K562 (cell line): ENCODE measurements around the gene HAUS3. TPM values are rescaled to one million over a fixed set of nuclear protein-coding genes. Genes with fewer than 3 reads are reported as not detected.
A peak's percentile ranks its signal among the peaks of the same experiment; 100 is the strongest.

Experiments used
- ATAC-seq: fragments of 200-7000 bp; cut with Tn5 transposase; 3 replicates; pipeline ENCODE4 v1.9.1; 2020; ENCODE audit warnings: moderate library complexity
- BruUV-seq: library from RNA; stranded (reverse); fragments of 400-500 nt; replicated peaks from 2 replicates; lab custom pipeline; 2021; lab: Mats Ljungman, UMichigan
- CTCF ChIA-PET: fragments of 300-600 bp; formaldehyde crosslinking; extraction: SDS; loops from one replicate; lab custom pipeline; 2021; ENCODE audit warnings: low intra/inter-chr PET ratio; lab: Yijun Ruan, JAX
- POLR2A ChIA-PET: fragments of 300-600, 350-650 bp; sonication (Branson Sonifier 250); formaldehyde crosslinking; extraction: SDS; loops from one replicate; lab custom pipeline; 2021; ENCODE audit warnings: antibody characterized with exemption, inconsistent platforms; lab: Yijun Ruan, JAX
- DNase-seq, 4 experiments: peaks; one replicate each; pipeline versions ENCODE4 v3.0.0 to v3.0.0-alpha.2; 2011 to 2018; ENCODE audit warnings: low spot score in 3 of 4, mixed read lengths in 3 of 4; ENCODE audit errors: extremely low read depth in 1 of 4
- FAIRE-seq: peaks from 2 replicates; lab custom pipeline; 2011; peaks lifted over from hg19 to GRCh38; lab: Jason Lieb, UNC
- H2AFZ ChIP-seq: 2 replicates; pipeline ENCODE4 v1.6.0; 2011; ENCODE audit warnings: low read depth, low read length, control low read depth, inconsistent platforms
- H3K27ac ChIP-seq: fragments of 200-600 bp; 3 replicates; pipeline ENCODE4 v1.8.0; 2011; ENCODE audit warnings: low read depth, mild to moderate bottlenecking, control low read depth, inconsistent platforms, low read length, moderate library complexity, mixed read lengths; ENCODE audit errors: extremely low read depth
- H3K27me3 ChIP-seq, 2 experiments: fragments of 300-600 bp in 1 of 2; 2 replicates in 1 of 2; 3 replicates in 1 of 2; pipeline versions ENCODE4 v1.6.0 to v1.8.0; 2011; ENCODE audit warnings: inconsistent platforms in 2 of 2, low read length in 2 of 2, mild to moderate bottlenecking in 1 of 2, mixed read lengths in 1 of 2, moderate library complexity in 1 of 2; ENCODE audit not compliant: control insufficient read depth in 2 of 2, insufficient read depth in 2 of 2
- H3K36me3 ChIP-seq: fragments of 300-600 bp; 3 replicates; pipeline ENCODE4 v1.8.0; 2011; ENCODE audit warnings: mild to moderate bottlenecking, low read length, inconsistent platforms; ENCODE audit not compliant: control insufficient read depth, insufficient read depth
- H3K4me1 ChIP-seq, 2 experiments: fragments of 200-600 bp in 1 of 2; replicated peaks in 1 of 2; 2 replicates in 1 of 2; 3 replicates in 1 of 2; pipeline versions ENCODE4 v1.5.1 to v1.8.0; 2011; ENCODE audit warnings: inconsistent platforms in 2 of 2, low read length in 2 of 2, mild to moderate bottlenecking in 1 of 2, mixed read lengths in 1 of 2, moderate library complexity in 1 of 2; ENCODE audit not compliant: control insufficient read depth in 2 of 2, insufficient read depth in 2 of 2
- H3K4me2 ChIP-seq: 2 replicates; pipeline ENCODE4 v1.6.1; 2011; ENCODE audit warnings: low read length, control low read depth, inconsistent platforms, mixed read lengths; ENCODE audit not compliant: insufficient read depth
- H3K4me3 ChIP-seq: fragments of 200-600 bp; sonication (generic), shearing (Covaris generic); 2 replicates; pipeline ENCODE4 v1.5.1; 2016; ENCODE audit warnings: control low read depth, inconsistent platforms
- H3K79me2 ChIP-seq: fragments of 200-600 bp; 3 replicates; pipeline ENCODE4 v1.8.0; 2011; ENCODE audit warnings: low read length, inconsistent platforms; ENCODE audit not compliant: control insufficient read depth, insufficient read depth
- H3K9ac ChIP-seq, 2 experiments: 2 replicates each; pipeline versions ENCODE4 v1.6.0 to v1.6.1; 2011; ENCODE audit warnings: low read depth in 2 of 2, low read length in 2 of 2, control low read depth in 1 of 2, inconsistent platforms in 1 of 2, mild to moderate bottlenecking in 1 of 2, mixed read lengths in 1 of 2; ENCODE audit not compliant: insufficient read depth in 1 of 2
- H3K9me1 ChIP-seq: one replicate; pipeline ENCODE4 v1.6.0; 2011; ENCODE audit warnings: inconsistent platforms, mild to moderate bottlenecking, low read length, moderate library complexity; ENCODE audit not compliant: control insufficient read depth, insufficient read depth
- H3K9me3 ChIP-seq: replicated peaks from 2 replicates; pipeline ENCODE4 v1.5.1; 2011; ENCODE audit warnings: low read depth, low read length, inconsistent platforms; ENCODE audit not compliant: control insufficient read depth, insufficient read depth
- H4K20me1 ChIP-seq: replicated peaks from 2 replicates; pipeline ENCODE4 v1.6.1; 2011; ENCODE audit warnings: low read length, inconsistent platforms, mixed read lengths; ENCODE audit not compliant: control insufficient read depth, insufficient read depth
- MTA3 ChIP-seq: fragments of 450-650 bp; formaldehyde crosslinking; IDR thresholded peaks from 2 replicates; pipeline ENCODE4 v1.6.1; 2017; ENCODE audit warnings: mild to moderate bottlenecking, borderline replicate concordance
- U2AF1 ChIP-seq: fragments of 200-400 bp; formaldehyde crosslinking; optimal IDR thresholded peaks from 2 replicates; pipeline ENCODE3; 2017; ENCODE audit warnings: mild to moderate bottlenecking, low read depth, low read length, moderate library complexity
- ZNF282 ChIP-seq: sonication (generic); formaldehyde crosslinking; IDR thresholded peaks from 2 replicates; pipeline ENCODE4 v1.8.1; 2023; ENCODE audit warnings: missing genetic modification reagents
- WGBS: fragments of 100-300 bp; shearing (Covaris generic); methylation state at CpG from one replicate; pipeline ENCODE4 v1.1.6; 2016; ENCODE audit warnings: low coverage, mixed read lengths; ENCODE audit not compliant: insufficient coverage; ENCODE audit errors: missing lambda C conversion rate; 5-methylcytosine and 5-hydroxymethylcytosine counted together
- in situ Hi-C: fragments of 300-500 bp; cut with MboI; formaldehyde crosslinking; loops from 4 replicates; pipeline ENCODE4 v1.15.0; 2018; ENCODE audit warnings: inconsistent platforms, mixed read lengths
- intact Hi-C: fragments of 100-400 bp; cut with micrococcal nuclease; formaldehyde crosslinking; loops from 2 replicates; pipeline ENCODE4 v1.14.2; 2022
- polyA plus RNA-seq, 8 experiments: library from polyadenylated mRNA; depleted of rRNA in 4 of 8; stranded (reverse) in 5 of 8; unstranded in 3 of 8; fragments of >200 nt; fragmentation: Nextera tagmentation in 2 of 8; fragmentation: Illumina TruSeq in 1 of 8; extraction: Ambion mirVana in 2 of 8; extraction: Trizol in 1 of 8; gene quantifications; 2 replicates each; pipeline versions ENCODE4 v1.2.1 to v1.2.3, GENCODE V29; 2011 to 2014; ENCODE audit warnings: inconsistent platforms in 1 of 8, missing spikeins in 1 of 8
- total RNA-seq, 7 experiments: library from RNA; depleted of rRNA in 6 of 7; stranded (reverse); fragments of >200 nt in 6 of 7; fragmentation: Illumina TruSeq in 2 of 7; extraction: Trizol in 2 of 7; gene quantifications; 2 replicates each; pipeline versions ENCODE4 v1.2.1 to v1.2.3, GENCODE V29; 2011 to 2021; ENCODE audit warnings: low replicate concordance in 1 of 7

HAUS3 gene
- total and polyA plus RNA-seq, 9 of the 15 experiments (the other 6 are each of a cell fraction or from before 2014, with no cell fraction given), result 8.9 to 25.7 (median 21.5) TPM

DNA sequence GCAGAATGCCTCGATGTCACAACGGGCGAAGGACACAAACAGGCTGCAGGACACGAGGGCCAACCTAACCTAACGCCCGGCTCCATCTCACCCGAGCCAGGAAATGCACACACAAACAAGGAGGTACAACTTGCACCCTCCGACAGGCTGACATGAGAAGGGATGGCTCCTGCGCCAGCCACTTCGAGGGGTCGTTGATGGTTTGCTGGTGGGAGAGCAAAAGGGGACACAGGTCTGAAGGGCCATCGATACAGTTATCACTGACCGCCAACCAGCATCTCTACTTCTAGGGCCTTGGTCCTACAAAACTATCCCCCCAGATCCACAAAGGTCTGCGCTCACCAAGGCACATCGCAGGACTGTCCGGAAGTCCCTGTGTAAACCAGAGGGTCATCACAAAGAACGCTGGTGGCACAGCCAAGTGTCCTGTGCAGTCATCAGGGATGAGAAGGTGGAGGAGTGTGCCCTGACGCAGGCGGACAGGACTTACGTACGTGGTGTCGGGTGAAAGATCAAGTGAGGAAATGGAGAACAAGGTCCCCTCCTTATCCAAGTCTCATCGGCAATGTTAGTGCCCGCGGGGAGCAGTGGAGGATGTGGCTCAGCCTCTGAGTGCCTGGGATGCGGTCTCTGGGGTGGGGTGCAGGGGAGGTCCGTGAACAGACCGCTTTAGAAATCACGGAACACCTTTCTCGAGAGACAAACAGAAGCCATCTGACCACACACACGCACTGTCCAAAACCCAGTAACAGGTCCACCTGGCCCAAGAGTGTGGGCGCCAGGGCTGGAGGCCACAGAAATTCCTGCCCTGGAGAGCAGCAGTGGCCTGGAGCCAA is 13.0 kb upstream of the HAUS3 start:
- ChIA-PET CTCF (no interaction called here), POLR2A (interaction anchor here (0.6 to 0.8 kb wide), 2 partner anchors 176 to 1531 kb away, joined by 3 read pairs; no protein-coding TSS in a partner anchor)
- no peak for DNase-seq
- in situ Hi-C loops, result no loop called here
- H2AFZ ChIP-seq, result no peak overlapping the region
- H3K4me1 ChIP-seq, result peaks cover 0 to 74% of the 10 kb centered on the region in 2 experiments; a peak in 2 of 5 replicates
- no peaks in the 10 kb centered on the region for H3K27me3 ChIP-seq
- ATAC-seq, result no peak
- no peaks in the 10 kb centered on the region for H3K9me1 ChIP-seq
- no peak overlapping the region; a peak in 1 of 4 replicates for H3K9ac ChIP-seq
- H3K36me3 ChIP-seq, result no peaks in the 10 kb centered on the region
- H3K4me3 ChIP-seq, result no peak overlapping the region
- H3K9me3 ChIP-seq, result no peaks in the 10 kb centered on the region
- intact Hi-C loops, result no loop called here
- FAIRE-seq, result no peak
- no peak overlapping the region for H3K4me2 ChIP-seq
- TF ChIP-seq MTA3, result no peak
- TF ChIP-seq U2AF1, result no peak
- TF ChIP-seq ZNF282, result 0 out of 2 replicates have a peak, but pooled peaks have one; percentile 22
- TF ChIP-seq, all 486 proteins: peak for 1
- no TSS peak for BruUV-seq
- H3K79me2 ChIP-seq, result no peaks in the 10 kb centered on the region
- WGBS, result 70% methylated on average over 29 of the region's 32 CpGs
- H3K27ac ChIP-seq, result no peak overlapping the region
- no peaks in the 10 kb centered on the region; the same call in 1 of the 2 replicates for H4K20me1 ChIP-seq
